Mesodermal cell (in vitro differentiated cells): ENCODE results near the gene CDC25A.

Experiments
- H3K27ac ChIP-seq: 2 replicates; pipeline ENCODE4 v1.7.0; 2013; ENCODE audit warnings: mild to moderate bottlenecking, low read depth, low read length, moderate library complexity; ENCODE audit not compliant: severe bottlenecking
- H3K36me3 ChIP-seq: 2 replicates; pipeline ENCODE4 v1.7.1; 2013; ENCODE audit warnings: mild to moderate bottlenecking, low read length, moderate library complexity; ENCODE audit not compliant: control insufficient read depth, insufficient read depth
- H3K4me1 ChIP-seq: one replicate; pipeline ENCODE4 v1.7.1; 2013; ENCODE audit warnings: mild to moderate bottlenecking, low read length; ENCODE audit not compliant: insufficient read depth, control insufficient read depth, poor library complexity, severe bottlenecking
- H3K4me3 ChIP-seq: 2 replicates; pipeline ENCODE4 v1.7.0; 2013; ENCODE audit warnings: low read length, control low read depth, mild to moderate bottlenecking; ENCODE audit not compliant: insufficient read depth, poor library complexity, severe bottlenecking; ENCODE audit errors: extremely low read depth
- H3K9me3 ChIP-seq: 2 replicates; pipeline ENCODE4 v1.7.1; 2013; ENCODE audit warnings: mild to moderate bottlenecking, low read length, moderate library complexity; ENCODE audit not compliant: control insufficient read depth
- WGBS, 2 experiments: methylation state at CpG; one replicate each; pipeline ENCODE4 v1.1.5; 2013; ENCODE audit warnings: missing lambda C conversion rate in 2 of 2; ENCODE audit not compliant: insufficient coverage in 2 of 2; 5-methylcytosine and 5-hydroxymethylcytosine counted together

Gene CDC25A

DNA sequence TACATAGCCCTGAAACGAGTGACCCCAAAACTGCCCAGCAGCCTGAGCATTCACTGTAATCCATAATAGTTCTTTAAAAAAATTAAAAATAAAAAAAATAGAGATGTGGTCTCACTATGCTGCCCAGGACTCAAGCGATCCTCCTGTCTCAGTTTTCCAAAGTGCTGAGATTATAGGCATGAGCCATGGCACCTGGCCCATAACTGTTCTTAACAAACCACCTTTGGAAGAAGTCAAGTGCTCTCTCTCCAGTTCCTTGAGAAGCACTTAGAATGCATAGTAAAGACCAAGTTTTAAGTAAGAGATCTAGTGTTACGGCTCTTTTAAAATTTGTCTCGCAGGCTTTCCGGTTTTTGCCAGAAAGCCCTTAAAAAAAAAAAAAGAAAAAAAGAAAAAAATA is 8.2 kb downstream of the CDC25A start:
- Histone ChIP-seq H3K4me1 (peaks cover 5% of the 10 kb centered on the region), H3K27ac (no peak overlapping the region), H3K36me3 (peaks cover 94% of the 10 kb centered on the region), H3K9me3 (no peaks in the 10 kb centered on the region), H3K4me3 (no peak overlapping the region)
- 100% methylated on average over 1 of the region's 5 CpGs; no CpG with 5 or more reads in 1 of the 2 experiments for WGBS, 2 experiments

DNA sequence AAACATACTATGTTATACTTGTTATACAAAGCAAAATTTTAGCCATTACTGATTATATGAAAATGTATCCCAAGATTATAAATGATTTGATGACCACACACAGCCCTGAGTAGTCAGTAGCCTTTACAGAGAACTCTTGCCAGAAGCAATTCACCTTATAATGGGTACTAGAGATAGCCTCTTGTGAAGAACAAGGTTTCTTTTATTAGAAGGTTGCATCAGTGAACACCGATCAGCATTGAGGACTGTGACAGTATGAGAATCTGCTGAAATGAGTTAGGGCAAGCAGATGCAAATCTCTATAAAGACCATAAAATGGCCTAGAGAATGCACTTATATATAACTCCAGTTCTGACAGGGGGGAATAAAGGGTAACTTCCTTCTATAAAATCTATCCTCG is 10.1 kb downstream of the CDC25A start:
- Histone ChIP-seq H3K36me3 (peaks cover 94% of the 10 kb centered on the region), H3K4me1 (peaks cover 5% of the 10 kb centered on the region), H3K9me3 (no peaks in the 10 kb centered on the region), H3K4me3 (no peak overlapping the region), H3K27ac (no peak overlapping the region)
- no CpG with 5 or more reads among the region's 2 CpGs for WGBS, 2 experiments

DNA sequence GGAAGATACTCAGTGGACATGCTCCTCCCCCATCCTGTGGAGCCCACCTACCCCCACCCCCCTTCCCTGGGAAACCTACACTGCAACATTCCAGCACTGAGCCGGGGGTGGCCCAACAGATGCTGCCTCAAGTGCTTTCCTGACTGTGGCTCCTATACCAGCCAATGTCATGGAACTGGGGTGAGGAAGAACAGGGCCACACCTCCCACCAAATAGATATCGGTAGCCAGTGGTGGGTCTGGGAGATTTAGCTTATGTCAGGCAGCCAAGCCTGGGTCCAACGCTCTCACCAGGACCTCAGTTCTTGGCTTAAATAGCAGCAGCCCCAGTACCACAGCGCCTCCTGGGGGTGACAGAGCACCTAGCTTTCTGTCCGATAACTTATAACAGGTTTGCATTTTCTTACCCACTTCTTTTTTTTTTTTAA is 30.3 kb downstream of the CDC25A start:
- Histone ChIP-seq H3K4me1 (no peaks in the 10 kb centered on the region), H3K4me3 (no peak overlapping the region), H3K27ac (no peak overlapping the region), H3K9me3 (no peaks in the 10 kb centered on the region), H3K36me3 (peaks cover 51% of the 10 kb centered on the region)
- 64 to 68% methylated on average over 3 of the region's 5 CpGs for WGBS, 2 experiments

DNA sequence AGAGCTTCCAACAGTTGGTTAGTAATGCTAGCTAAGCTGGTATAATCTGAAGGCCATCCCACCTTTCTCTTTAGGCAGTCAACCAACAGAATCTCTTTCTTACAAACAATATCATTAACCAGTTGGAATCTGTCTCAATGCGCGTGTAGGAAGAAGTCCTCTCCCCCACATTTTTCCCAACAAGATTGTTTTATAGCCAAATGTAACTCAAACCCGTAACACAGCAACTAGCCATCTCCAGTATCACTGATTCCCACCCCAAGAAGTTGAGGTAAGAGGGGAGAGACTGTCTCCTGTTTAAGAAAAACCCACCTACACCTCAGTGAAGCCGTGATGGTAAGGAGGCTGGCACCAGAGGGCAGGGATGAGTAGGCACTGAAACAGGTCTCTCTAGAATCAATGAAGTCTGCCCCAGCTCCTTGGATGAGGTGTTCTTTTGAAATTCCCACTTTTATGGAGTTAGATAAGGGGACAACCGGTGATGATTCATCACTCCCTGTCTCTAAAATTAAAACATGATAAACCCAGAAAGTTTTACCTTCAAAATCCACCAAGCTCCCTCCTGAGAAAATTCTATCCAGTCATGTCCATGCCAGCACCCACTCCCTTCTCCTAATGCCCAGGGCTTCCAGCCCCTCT is 30.9 kb downstream of the CDC25A start:
- 83% methylated on average over 1 of the region's 5 CpGs; no CpG with 5 or more reads in 1 of the 2 experiments for WGBS, 2 experiments
- H3K4me1 ChIP-seq, result no peaks in the 10 kb centered on the region
- H3K9me3 ChIP-seq, result no peaks in the 10 kb centered on the region
- H3K27ac ChIP-seq, result no peak overlapping the region
- H3K4me3 ChIP-seq, result no peak overlapping the region
- peaks cover 45% of the 10 kb centered on the region for H3K36me3 ChIP-seq

DNA sequence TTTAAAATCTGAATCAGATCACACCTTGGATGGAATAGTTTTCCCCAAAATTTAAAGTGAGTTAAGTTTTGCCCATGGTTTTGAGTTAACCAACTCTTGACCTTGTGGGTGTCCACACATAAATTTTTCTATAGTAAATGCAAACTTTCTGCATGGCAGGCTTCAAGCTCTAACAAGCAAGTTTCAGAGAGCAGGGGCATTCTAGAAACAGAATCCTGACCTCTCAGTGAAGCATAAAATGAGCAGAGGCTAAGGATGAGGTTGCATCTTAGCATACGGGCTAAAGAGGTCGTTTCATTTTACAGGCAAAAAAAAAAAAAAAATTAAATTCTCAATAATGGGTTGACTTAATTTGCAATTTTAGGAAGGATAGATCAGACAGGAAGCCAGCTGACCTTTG is 32.1 kb downstream of the CDC25A start:
- no peak overlapping the region for H3K27ac ChIP-seq
- H3K36me3 ChIP-seq, result peaks cover 33% of the 10 kb centered on the region
- no peak overlapping the region for H3K4me3 ChIP-seq
- no peaks in the 10 kb centered on the region for H3K9me3 ChIP-seq
- H3K4me1 ChIP-seq, result peaks cover 2% of the 10 kb centered on the region
- no CpG with 5 or more reads among the region's 2 CpGs for WGBS, 2 experiments

DNA sequence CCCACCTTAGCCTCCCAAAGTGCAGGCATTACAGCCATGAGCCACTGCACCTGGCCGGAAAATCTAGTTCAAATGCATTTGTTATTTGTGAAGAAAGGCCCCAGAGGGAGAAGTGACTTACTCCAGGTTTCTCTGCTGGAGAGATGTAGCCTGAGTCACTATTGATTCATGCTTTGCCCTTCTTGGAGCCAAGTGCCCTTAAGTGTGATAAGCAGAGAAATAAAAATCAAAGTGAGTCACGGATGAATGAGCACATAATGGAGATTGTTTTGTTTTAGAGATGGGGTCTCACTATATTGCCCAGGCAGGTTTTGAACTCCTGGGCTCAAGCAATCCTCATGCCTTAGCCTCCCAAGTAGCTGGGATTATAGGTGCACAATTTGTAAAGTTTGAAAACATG is 33.1 kb downstream of the CDC25A start:
- peaks cover 23% of the 10 kb centered on the region for H3K36me3 ChIP-seq
- no peaks in the 10 kb centered on the region for H3K9me3 ChIP-seq
- H3K27ac ChIP-seq, result no peak overlapping the region
- H3K4me1 ChIP-seq, result peaks cover 2% of the 10 kb centered on the region
- 100% methylated on average over 1 of the region's 2 CpGs for WGBS, 2 experiments
- no peak overlapping the region for H3K4me3 ChIP-seq

DNA sequence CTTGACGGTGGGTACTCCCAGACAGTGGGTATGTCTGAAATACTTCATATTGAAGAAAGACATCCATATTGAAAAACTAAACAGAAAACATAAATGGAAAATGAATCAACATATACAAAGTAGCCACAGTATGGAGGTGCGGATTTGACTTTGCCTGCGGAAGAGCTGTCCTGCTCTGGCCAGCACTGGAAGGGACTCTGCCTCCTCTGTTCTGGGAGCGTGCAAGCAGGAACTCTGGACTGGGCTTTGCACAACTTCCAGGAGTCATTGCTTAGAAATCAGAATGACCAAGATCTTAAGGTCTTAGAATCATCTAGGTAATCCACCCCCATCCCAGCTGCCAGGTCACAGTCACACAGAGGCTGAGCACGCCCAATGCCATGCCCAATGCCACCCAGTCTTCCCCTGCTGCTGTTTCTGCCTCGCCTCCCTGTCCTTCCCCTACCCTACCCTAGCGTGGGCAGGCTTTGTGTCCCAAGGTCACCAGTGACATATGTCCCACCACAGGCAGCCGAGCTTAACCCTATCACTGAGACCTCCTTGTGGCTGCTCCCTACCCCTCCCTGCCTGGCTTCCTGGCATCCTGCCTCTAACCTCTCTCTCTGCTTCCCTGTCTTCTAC is 36.3 kb downstream of the CDC25A start:
- H3K9me3 ChIP-seq, result no peaks in the 10 kb centered on the region
- no peak overlapping the region for H3K4me3 ChIP-seq
- H3K27ac ChIP-seq, result no peak overlapping the region
- peaks cover 2% of the 10 kb centered on the region for H3K4me1 ChIP-seq
- 73 to 75% methylated on average over 7 of the region's 8 CpGs for WGBS, 2 experiments
- H3K36me3 ChIP-seq, result no peaks in the 10 kb centered on the region

DNA sequence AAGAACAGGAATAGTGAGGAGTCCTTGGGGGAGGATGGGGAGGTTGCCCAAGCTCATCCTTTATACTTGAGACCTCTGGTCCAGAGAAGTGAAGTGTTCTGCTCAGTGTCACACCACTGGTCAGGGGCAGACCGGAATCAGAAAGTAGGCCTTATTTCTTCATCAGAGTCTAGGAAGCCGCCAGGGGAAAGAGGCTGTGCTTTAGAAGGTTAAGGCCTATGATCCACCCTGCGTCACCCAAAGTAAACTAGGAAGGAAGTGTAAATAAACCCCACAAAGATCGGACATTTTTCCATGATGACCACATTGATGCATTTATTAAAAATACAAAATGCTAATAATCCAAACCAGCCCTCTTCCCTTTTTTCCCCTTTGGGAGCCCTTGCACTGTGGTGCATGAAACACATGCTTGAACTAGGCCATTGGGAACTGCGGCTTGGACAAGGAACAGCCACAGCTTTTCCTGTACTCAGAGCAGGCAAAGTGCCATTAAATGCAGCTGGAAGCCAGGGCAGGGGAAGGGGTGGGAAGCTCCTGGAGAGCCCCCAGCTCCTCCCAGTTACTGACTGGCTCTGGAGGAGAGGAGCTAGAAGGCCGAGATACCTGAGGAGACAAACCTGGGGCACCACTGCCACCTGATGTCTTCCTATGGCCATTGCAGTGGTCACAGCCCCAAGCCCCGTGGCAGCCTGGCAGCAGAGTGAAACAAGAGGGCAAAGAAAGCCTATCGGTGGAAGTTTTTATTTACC is 37.0 kb downstream of the CDC25A start:
- Histone ChIP-seq H3K4me1 (peaks cover 2% of the 10 kb centered on the region), H3K9me3 (no peaks in the 10 kb centered on the region), H3K36me3 (no peaks in the 10 kb centered on the region), H3K4me3 (no peak overlapping the region), H3K27ac (no peak overlapping the region)
- 50 to 53% methylated on average over 4 of the region's 8 CpGs for WGBS, 2 experiments

DNA sequence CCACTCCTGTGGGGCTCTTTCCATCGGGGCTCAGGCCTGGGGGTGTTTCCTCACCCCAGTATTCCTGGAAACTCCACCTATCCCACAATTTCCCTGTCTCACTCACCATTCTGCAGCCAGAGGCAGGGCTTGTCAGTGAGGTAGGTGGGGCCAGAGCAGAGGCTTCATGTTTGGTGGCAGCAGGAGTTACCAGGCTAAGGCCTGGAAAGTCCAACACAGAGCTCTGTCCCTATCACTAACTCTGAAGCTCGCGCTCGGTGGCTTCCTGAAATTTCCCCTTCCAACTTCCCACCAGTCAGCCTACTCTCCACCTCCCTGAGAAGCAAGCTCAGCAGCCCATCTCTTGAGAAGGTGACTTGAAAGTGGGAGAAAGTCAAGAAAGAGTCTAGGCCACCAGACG is 44.2 kb downstream of the CDC25A start:
- Histone ChIP-seq H3K9me3 (no peaks in the 10 kb centered on the region), H3K27ac (no peak overlapping the region), H3K36me3 (no peaks in the 10 kb centered on the region), H3K4me1 (no peaks in the 10 kb centered on the region), H3K4me3 (no peak overlapping the region)
- 96% methylated on average over 4 to 5 of the region's 5 CpGs for WGBS, 2 experiments

DNA sequence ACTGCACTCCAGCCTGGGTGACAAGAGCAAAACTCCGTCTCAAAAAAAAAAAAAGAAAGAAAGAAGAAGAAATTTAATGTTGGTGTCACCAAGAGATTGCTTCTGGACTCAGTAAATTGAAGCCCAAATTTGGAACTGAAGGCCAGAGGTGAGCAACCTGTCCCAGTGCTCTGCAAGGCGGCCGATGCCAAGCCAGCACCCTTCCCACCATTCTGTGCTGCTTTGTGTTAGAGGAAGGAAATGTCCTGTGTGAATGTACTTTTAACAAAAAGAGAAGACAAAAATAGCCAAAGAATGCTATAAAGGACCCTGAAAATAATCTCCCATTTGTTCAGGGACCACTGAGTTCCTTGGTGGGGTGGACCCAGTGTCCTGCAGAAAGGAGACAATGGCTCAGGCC is 44.6 kb downstream of the CDC25A start:
- Histone ChIP-seq H3K9me3 (no peaks in the 10 kb centered on the region), H3K4me3 (no peak overlapping the region), H3K36me3 (no peaks in the 10 kb centered on the region), H3K4me1 (no peaks in the 10 kb centered on the region), H3K27ac (no peak overlapping the region)
- 89 to 96% methylated on average over 3 of the region's 3 CpGs for WGBS, 2 experiments
